CD4-positive, alpha-beta T cell (primary cell): Measurements from ENCODE around the gene TEAD2. TPM values are rescaled to one million over a fixed set of nuclear protein-coding genes. Genes with fewer than 3 reads are reported as not detected.
"Not testable (repeated sequence)": the region's sequence is repeated elsewhere in the genome, so short reads cannot be mapped to it uniquely, and the experiment has no call there.

Source experiments
- ATAC-seq: fragments of 200-7000 bp; cut with Tn5 transposase; one replicate; pipeline ENCODE4 v1.10.0; 2022; ENCODE audit warnings: mild to moderate bottlenecking; ENCODE audit not compliant: poor library complexity
- CTCF ChIA-PET: fragments of 350-600 bp; sonication (Branson Sonifier 250); formaldehyde crosslinking; loops from one replicate; lab custom pipeline; 2021; ENCODE audit warnings: antibody characterized with exemption, inconsistent platforms; lab: Charles Lee
- POLR2A ChIA-PET: fragments of 350-600 bp; sonication (Branson Sonifier 250); formaldehyde crosslinking; loops from one replicate; lab custom pipeline; 2021; ENCODE audit warnings: antibody characterized with exemption, inconsistent platforms; lab: Charles Lee
- DNase-seq, 14 experiments: peaks; one replicate each; pipeline ENCODE4 v3.0.0-alpha.2; 2013 to 2020; ENCODE audit warnings: mixed read lengths in 2 of 14
- H3K27ac ChIP-seq, 2 donors: one replicate each; pipeline versions ENCODE4 v1.5.1 to v1.7.0; 2013; ENCODE audit warnings: low read length in 2 of 2, low read depth in 1 of 2, mild to moderate bottlenecking in 1 of 2
- H3K27me3 ChIP-seq, 2 experiments: 1 replicate in 1 of 2; 2 replicates in 1 of 2; pipeline versions ENCODE4 v1.6.1 to v1.7.0; 2013; ENCODE audit warnings: low read length in 2 of 2, control low read depth in 1 of 2, mild to moderate bottlenecking in 1 of 2, moderate library complexity in 1 of 2; ENCODE audit not compliant: insufficient read depth in 2 of 2, control insufficient read depth in 1 of 2
- H3K36me3 ChIP-seq: one replicate; pipeline ENCODE4 v1.6.1; 2013; ENCODE audit warnings: low read length, control low read depth; ENCODE audit not compliant: insufficient read depth
- H3K4me1 ChIP-seq: one replicate; pipeline ENCODE4 v1.6.1; 2013; ENCODE audit warnings: low read length, control low read depth; ENCODE audit not compliant: insufficient read depth
- H3K4me3 ChIP-seq: one replicate; pipeline ENCODE4 v1.5.1; 2013; ENCODE audit warnings: mild to moderate bottlenecking, low read length, moderate library complexity
- H3K9me3 ChIP-seq, 2 experiments: 1 replicate in 1 of 2; 2 replicates in 1 of 2; pipeline versions ENCODE4 v1.6.1 to v1.7.0; 2013; ENCODE audit warnings: low read length in 2 of 2, mild to moderate bottlenecking in 2 of 2, control low read depth in 1 of 2, moderate library complexity in 1 of 2; ENCODE audit not compliant: control insufficient read depth in 1 of 2, insufficient read depth in 1 of 2
- H3K27ac Mint-ChIP-seq: one replicate; pipeline ENCODE4 v1.8.0; 2020; ENCODE audit warnings: mixed read lengths
- H3K27me3 Mint-ChIP-seq: one replicate; pipeline ENCODE4 v1.8.0; 2021; ENCODE audit warnings: mixed read lengths
- H3K36me3 Mint-ChIP-seq: one replicate; pipeline ENCODE4 v1.8.0; 2021; ENCODE audit warnings: low read depth, mixed read lengths
- H3K4me1 Mint-ChIP-seq: one replicate; pipeline ENCODE4 v1.8.0; 2021; ENCODE audit warnings: low read depth, mixed read lengths
- H3K4me3 Mint-ChIP-seq: one replicate; pipeline ENCODE4 v1.8.0; 2020; ENCODE audit warnings: mild to moderate bottlenecking, mixed read lengths
- H3K9me3 Mint-ChIP-seq: one replicate; pipeline ENCODE4 v1.8.0; 2020; ENCODE audit warnings: mixed read lengths
- intact Hi-C, 2 experiments: fragments of 100-400 bp; cut with DNase I in 1 of 2; cut with micrococcal nuclease in 1 of 2; formaldehyde crosslinking; loops; one replicate each; pipeline versions ENCODE4 v1.15.1 to v1.9.0; 2023 to 2025; cut with DNase I, micrococcal nuclease
- total RNA-seq, 174 experiments: library from RNA in 2 of 174; stranded (reverse) in 2 of 174; gene quantifications; one replicate each; pipeline ENCODE4 v1.2.3 and lab custom pipeline; 2021 to 2026
- TF ChIP-seq, protein P1 (sequence below): fragments of 200-600 bp; IDR thresholded peaks from one replicate; pipeline ENCODE4 v1.8.0; 2022; ENCODE audit warnings: antibody characterized with exemption, mild to moderate bottlenecking

The TEAD2 gene
- total RNA-seq, 2 experiments from 2014 or later, result not detected

DNA sequence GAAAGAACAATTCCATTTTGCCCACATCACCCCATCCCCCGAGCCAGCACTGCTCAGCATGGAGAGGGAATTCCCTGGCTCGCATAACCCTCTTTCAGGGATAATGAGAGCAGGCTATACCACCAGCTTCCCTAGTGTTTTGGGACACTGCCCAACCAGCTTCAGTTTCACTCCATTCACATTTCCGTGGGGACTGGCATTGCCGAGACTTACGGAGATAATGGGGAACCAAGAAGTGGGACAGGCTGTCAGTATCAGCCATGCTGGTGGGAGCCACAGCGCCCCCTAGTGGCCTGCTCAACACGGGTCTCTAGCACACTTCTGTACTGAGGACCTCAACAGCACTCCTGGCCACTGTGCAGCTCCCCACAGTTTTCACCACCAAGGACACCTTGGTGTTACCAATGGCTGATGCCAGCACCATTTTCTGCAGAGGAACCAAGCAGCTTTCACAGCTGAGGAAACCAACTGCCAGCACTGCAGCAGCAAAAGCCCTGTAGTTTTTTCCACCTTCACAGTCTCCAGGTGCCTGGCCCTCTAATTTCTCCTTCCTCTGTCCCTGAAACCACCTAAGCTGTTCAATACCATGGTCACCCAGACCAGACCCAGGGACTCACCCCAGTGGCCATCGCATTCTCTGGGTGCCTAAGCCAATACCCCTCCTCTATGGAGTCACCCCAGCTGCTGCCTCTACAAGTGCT, 60.9 kb downstream of the TEAD2 start:
- Mint-ChIP-seq H3K4me3 (no peak overlapping the region), H3K4me1 (peaks cover 13% of the 10 kb centered on the region), H3K27ac (no peak overlapping the region), H3K27me3 (no peaks in the 10 kb centered on the region), H3K9me3 (no peaks in the 10 kb centered on the region), H3K36me3 (no peaks in the 10 kb centered on the region)
- H3K27me3 ChIP-seq, result no peaks in the 10 kb centered on the region
- POLR2A ChIA-PET, result no interaction called here
- peak; percentile 95 for ATAC-seq
- no peaks in the 10 kb centered on the region for H3K36me3 ChIP-seq
- intact Hi-C loops, result loop anchor here in 1 of 2 experiments (2.0 kb wide), 1 partner anchor 75 kb away; no protein-coding TSS in a partner anchor
- DNase-seq, result peak; percentile 64 to 88 (median 75)
- CTCF ChIA-PET, result interaction anchor here (0.6 to 1.4 kb wide), 4 partner anchors 23 to 172 kb away, joined by 3 to 4 read pairs (median 4); partner anchors contain the start of gene FLT3LG
- peaks cover 0 to 8% of the 10 kb centered on the region in 2 experiments for H3K9me3 ChIP-seq
- H3K4me1 ChIP-seq, result peaks cover 6% of the 10 kb centered on the region
- H3K4me3 ChIP-seq, result no peak overlapping the region
- H3K27ac ChIP-seq, result no peak overlapping the region
- TF ChIP-seq, protein P1, sequence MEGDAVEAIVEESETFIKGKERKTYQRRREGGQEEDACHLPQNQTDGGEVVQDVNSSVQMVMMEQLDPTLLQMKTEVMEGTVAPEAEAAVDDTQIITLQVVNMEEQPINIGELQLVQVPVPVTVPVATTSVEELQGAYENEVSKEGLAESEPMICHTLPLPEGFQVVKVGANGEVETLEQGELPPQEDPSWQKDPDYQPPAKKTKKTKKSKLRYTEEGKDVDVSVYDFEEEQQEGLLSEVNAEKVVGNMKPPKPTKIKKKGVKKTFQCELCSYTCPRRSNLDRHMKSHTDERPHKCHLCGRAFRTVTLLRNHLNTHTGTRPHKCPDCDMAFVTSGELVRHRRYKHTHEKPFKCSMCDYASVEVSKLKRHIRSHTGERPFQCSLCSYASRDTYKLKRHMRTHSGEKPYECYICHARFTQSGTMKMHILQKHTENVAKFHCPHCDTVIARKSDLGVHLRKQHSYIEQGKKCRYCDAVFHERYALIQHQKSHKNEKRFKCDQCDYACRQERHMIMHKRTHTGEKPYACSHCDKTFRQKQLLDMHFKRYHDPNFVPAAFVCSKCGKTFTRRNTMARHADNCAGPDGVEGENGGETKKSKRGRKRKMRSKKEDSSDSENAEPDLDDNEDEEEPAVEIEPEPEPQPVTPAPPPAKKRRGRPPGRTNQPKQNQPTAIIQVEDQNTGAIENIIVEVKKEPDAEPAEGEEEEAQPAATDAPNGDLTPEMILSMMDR, result peak; percentile 79

DNA sequence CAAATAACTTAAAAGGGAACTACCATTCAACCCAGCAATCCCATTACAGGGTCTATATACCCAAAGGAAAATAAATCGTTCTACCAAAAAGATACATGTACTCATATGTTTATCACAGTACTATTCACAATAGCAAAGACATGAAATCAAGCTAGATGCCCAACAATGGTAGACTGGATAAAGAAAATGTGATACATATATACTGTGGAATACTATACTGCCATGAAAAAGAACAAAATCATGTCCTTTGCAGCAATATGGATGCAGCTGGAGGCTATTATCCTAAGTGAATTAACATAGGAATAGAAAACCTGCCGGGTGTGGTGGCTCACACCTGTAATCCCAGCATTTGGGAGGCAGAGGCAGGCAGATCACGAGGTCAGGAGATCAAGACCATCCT, 63.6 kb downstream of the TEAD2 start:
- intact Hi-C loops, ATAC-seq, H3K27me3 Mint-ChIP-seq, CTCF ChIA-PET, H3K9me3 Mint-ChIP-seq, DNase-seq, H3K9me3 ChIP-seq, H3K27ac ChIP-seq, H3K4me1 ChIP-seq, H3K36me3 ChIP-seq, H3K27ac Mint-ChIP-seq, H3K4me3 Mint-ChIP-seq, H3K4me3 ChIP-seq, H3K27me3 ChIP-seq, H3K36me3 Mint-ChIP-seq, POLR2A ChIA-PET: not testable (repeated sequence)
- H3K4me1 Mint-ChIP-seq, result peaks cover 13% of the 10 kb centered on the region

DNA sequence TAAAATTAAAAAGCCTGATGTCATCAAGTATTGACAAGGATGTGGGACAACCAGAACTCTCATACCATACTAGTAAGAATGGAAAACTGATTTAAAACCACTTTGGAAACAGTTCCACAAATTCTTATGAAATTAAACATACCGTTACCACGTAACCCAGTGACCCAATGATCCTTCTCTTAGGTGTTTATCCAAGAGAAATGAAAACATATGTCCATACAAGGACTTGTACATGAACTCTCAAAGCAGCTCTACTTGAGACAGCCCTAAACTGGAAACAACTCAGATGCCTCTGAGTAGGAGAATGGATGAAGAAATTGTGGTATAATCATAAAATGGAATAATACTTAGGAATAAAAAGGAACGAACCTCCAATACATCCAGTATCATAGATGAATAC, 64.8 kb downstream of the TEAD2 start:
- ChIA-PET POLR2A (no interaction called here), CTCF (no interaction called here)
- H3K27ac Mint-ChIP-seq, result no peak overlapping the region
- H3K4me1 Mint-ChIP-seq, result peaks cover 13% of the 10 kb centered on the region
- intact Hi-C loops, result no loop called here
- Histone ChIP-seq H3K4me3 (no peak overlapping the region), H3K36me3 (no peaks in the 10 kb centered on the region), H3K9me3 (peaks cover 0 to 5% of the 10 kb centered on the region in 2 experiments), H3K4me1 (peaks cover 6% of the 10 kb centered on the region), H3K27me3 (no peaks in the 10 kb centered on the region), H3K27ac (no peak overlapping the region)
- H3K4me3 Mint-ChIP-seq, result no peak overlapping the region
- no peaks in the 10 kb centered on the region for H3K27me3 Mint-ChIP-seq
- ATAC-seq (no peak), DNase-seq (no peak)
- H3K9me3 Mint-ChIP-seq, result no peaks in the 10 kb centered on the region
- no peaks in the 10 kb centered on the region for H3K36me3 Mint-ChIP-seq
- TF ChIP-seq, protein P1, result no peak
